ENCODE data around the gene TGM2. TPM values are rescaled to one million over a fixed set of nuclear protein-coding genes. Genes with fewer than 3 reads are reported as not detected.
A peak's percentile ranks its signal among the peaks of the same experiment; 100 is the strongest.

The TGM2 gene
- total and polyA plus RNA-seq, 9 of the 15 experiments (the other 6 are each of a cell fraction or from before 2014, with no cell fraction given), result 5.5 to 78.5 (median 37.6) TPM

GRCh38 chr20:38159957-38160756 is 4.9 kb downstream of the TGM2 start (continued):
- peak; percentile 62; the same call in 1 of the 2 replicates for TF ChIP-seq HMBOX1 (IDR thresholded peaks at IDR 0.05)
- TF ChIP-seq ZNF12 (CRISPR knock-in tag; IDR thresholded peaks at IDR 0.05), result no peak
- peak; percentile 87 for TF ChIP-seq SMARCB1 (IDR thresholded peaks at IDR 0.05; ENCODE audit: insufficient read length, low read depth)
- no peak for TF ChIP-seq ZBTB34 (CRISPR knock-in tag; IDR thresholded peaks at IDR 0.05)
- no peak for TF ChIP-seq MYBL2 (IDR thresholded peaks at IDR 0.05; ENCODE audit: low read depth)
- TF ChIP-seq MYBL2 (CRISPR knock-in tag; IDR thresholded peaks at IDR 0.05; ENCODE audit: borderline replicate concordance), result no peak
- TF ChIP-seq NRF1 (conservative IDR thresholded peaks at IDR 0.05 in 1 of 2, IDR thresholded peaks at IDR 0.05 in 1 of 2), result no peak
- TF ChIP-seq DIDO1 (tag; IDR thresholded peaks at IDR 0.05; ENCODE audit: low read depth), result no peak
- no peak for TF ChIP-seq IRF1 (CRISPR knock-in tag; IDR thresholded peaks at IDR 0.05; ENCODE audit: borderline replicate concordance)
- no peak for TF ChIP-seq ARID4B (CRISPR knock-in tag; IDR thresholded peaks at IDR 0.05)
- TF ChIP-seq PKNOX1 (IDR thresholded peaks at IDR 0.05), result no peak
- no peak for TF ChIP-seq ZNF655 (CRISPR knock-in tag; IDR thresholded peaks at IDR 0.05)
- no peak for TF ChIP-seq LARP7 (IDR thresholded peaks at IDR 0.05)
- no peak for TF ChIP-seq GTF2B (IDR thresholded peaks at IDR 0.05; ENCODE audit: extremely low read depth, insufficient read length)
- no peak for TF ChIP-seq GTF2A2 (tag; IDR thresholded peaks at IDR 0.05)
